ENCODE data around the gene PTPRB. TPM values are rescaled to one million over a fixed set of nuclear protein-coding genes. Genes with fewer than 3 reads are reported as not detected.

The PTPRB gene
- total and polyA plus RNA-seq, 2 of the 8 experiments (the other 6 are each of a cell fraction or from before 2014, with no cell fraction given), result 0.36 to 0.58 TPM

GRCh38 chr12:70592664-70593063 lies 44.6 kb downstream of the PTPRB start:
- Histone ChIP-seq H2AFZ (ENCODE audit: low read length) (no peak overlapping the region), H3K4me1 (replicated peaks in 1 of 4; ENCODE audit: control insufficient read depth in 3 of 4, insufficient read depth in 4 of 4, low read length in 3 of 4) (no peaks in the 10 kb centered on the region), H2BK20ac (ENCODE audit: low read length) (no peak overlapping the region), H4K5ac (ENCODE audit: insufficient read length, low read depth, low read length) (no peak overlapping the region), H3K4me2 (ENCODE audit: insufficient read depth in 1 of 2, low read depth in 2 of 2, low read length in 2 of 2) (no peak overlapping the region), H3K18ac (ENCODE audit: extremely low read depth, low read length) (no peak overlapping the region), H3K23me2 (ENCODE audit: low read depth, low read length) (no peaks in the 10 kb centered on the region), H3K14ac (ENCODE audit: insufficient read length) (no peak overlapping the region), H2BK15ac (ENCODE audit: low read length) (no peak overlapping the region), H2BK12ac (ENCODE audit: low read depth, low read length) (no peak overlapping the region), H3K36me3 (ENCODE audit: control insufficient read depth in 2 of 4, insufficient read depth in 4 of 4, low read length in 3 of 4) (no peaks in the 10 kb centered on the region), H4K91ac (replicated peaks; ENCODE audit: insufficient read length, low read length) (no peak overlapping the region), H4K8ac (ENCODE audit: extremely low read depth, insufficient read depth, low read length) (no peak overlapping the region), H2AK5ac (ENCODE audit: low read depth, low read length) (no peak overlapping the region), H3K27ac (ENCODE audit: low read depth, low read length) (no peak overlapping the region), H3K4me3 (ENCODE audit: extremely low read depth in 1 of 4, insufficient read depth in 2 of 4, low read depth in 3 of 4, low read length in 4 of 4) (no peak overlapping the region), H3K27me3 (replicated peaks in 1 of 4; ENCODE audit: control insufficient read depth in 3 of 4, extremely low read depth in 1 of 4, insufficient read depth in 3 of 4, low read length in 3 of 4) (no peaks in the 10 kb centered on the region), H3K9ac (replicated peaks in 1 of 4; ENCODE audit: extremely low read depth in 1 of 4, low read depth in 3 of 4, low read length in 3 of 4) (no peak overlapping the region), H3K23ac (ENCODE audit: insufficient read length) (no peak overlapping the region), H3K79me1 (ENCODE audit: low read depth, low read length) (no peaks in the 10 kb centered on the region), H3K9me3 (ENCODE audit: insufficient read depth in 2 of 2, low read depth in 1 of 2, low read length in 1 of 2) (no peaks in the 10 kb centered on the region), H3K79me2 (ENCODE audit: control insufficient read depth in 1 of 2, insufficient read depth in 2 of 2, low read length in 2 of 2) (no peaks in the 10 kb centered on the region), H2BK120ac (replicated peaks; ENCODE audit: low read depth, low read length) (no peak overlapping the region), H4K20me1 (replicated peaks in 1 of 2; ENCODE audit: control insufficient read depth in 1 of 2, insufficient read depth in 2 of 2, low read length in 2 of 2) (no peaks in the 10 kb centered on the region), H3K56ac (replicated peaks; ENCODE audit: insufficient read length, low read depth, low read length) (no peak overlapping the region), H2BK5ac (ENCODE audit: low read depth, low read length) (no peak overlapping the region), H3K4ac (replicated peaks; ENCODE audit: insufficient read length, low read depth, low read length) (no peak overlapping the region)
- DNase-seq (ENCODE audit: low read depth in 1 of 2, low spot score in 2 of 2) (no peak), FAIRE-seq (no peak)
- ChIA-PET CTCF (ENCODE audit: partially characterized antibody) (interaction anchor here (1.2 to 1.7 kb wide), 2 partner anchors 16 to 58 kb away, joined by 3 to 5 read pairs; no protein-coding TSS in a partner anchor), POLR2A (ENCODE audit: partially characterized antibody) (no interaction called here)
- TF ChIP-seq TCF12 (IDR thresholded peaks at IDR 0.05; ENCODE audit: low read depth, low read length) (no peak), CBX5 (IDR thresholded peaks at IDR 0.05; ENCODE audit: low read depth, low read length) (no peak)
- 94% methylated on average over 2 of the region's 2 CpGs; no CpG with 5 or more reads in 1 of the 2 experiments for WGBS, 2 experiments (ENCODE audit: extremely low coverage in 1 of 2, insufficient coverage in 1 of 2, insufficient read length in 1 of 2, insufficient replicate concordance in 2 of 2, low coverage in 1 of 2, low lambda C conversion rate in 2 of 2, missing lambda C conversion rate in 1 of 2)

Measured in H1 (cell line).